Measurements from ENCODE around the gene FNDC1.

DNA sequence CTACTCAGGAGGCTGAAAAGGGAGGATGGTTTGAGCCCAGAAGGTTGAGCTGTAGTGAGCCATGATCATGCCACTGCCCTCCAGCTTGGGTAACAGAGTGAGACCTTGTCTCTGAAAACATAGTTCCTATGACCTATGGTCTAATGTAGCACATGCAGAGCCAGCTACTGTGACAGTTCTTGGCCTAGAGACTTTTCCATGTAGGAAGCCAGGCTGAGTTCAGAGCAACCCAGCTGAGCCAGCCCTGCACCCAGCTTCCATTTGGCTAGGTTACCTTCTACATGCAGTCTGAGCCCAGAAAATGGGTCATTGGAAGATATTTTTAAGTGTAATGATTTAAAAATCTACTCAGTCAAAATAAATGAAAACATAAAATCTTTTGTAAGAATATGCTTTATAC lies 92.8 kb downstream of the FNDC1 start:
- TF ChIP-seq, protein P1, sequence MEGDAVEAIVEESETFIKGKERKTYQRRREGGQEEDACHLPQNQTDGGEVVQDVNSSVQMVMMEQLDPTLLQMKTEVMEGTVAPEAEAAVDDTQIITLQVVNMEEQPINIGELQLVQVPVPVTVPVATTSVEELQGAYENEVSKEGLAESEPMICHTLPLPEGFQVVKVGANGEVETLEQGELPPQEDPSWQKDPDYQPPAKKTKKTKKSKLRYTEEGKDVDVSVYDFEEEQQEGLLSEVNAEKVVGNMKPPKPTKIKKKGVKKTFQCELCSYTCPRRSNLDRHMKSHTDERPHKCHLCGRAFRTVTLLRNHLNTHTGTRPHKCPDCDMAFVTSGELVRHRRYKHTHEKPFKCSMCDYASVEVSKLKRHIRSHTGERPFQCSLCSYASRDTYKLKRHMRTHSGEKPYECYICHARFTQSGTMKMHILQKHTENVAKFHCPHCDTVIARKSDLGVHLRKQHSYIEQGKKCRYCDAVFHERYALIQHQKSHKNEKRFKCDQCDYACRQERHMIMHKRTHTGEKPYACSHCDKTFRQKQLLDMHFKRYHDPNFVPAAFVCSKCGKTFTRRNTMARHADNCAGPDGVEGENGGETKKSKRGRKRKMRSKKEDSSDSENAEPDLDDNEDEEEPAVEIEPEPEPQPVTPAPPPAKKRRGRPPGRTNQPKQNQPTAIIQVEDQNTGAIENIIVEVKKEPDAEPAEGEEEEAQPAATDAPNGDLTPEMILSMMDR (IDR thresholded peaks at IDR 0.05; ENCODE audit: low read length): no peak
- no peak for TF ChIP-seq EZH2 (IDR thresholded peaks at IDR 0.05; ENCODE audit: borderline replicate concordance, low read length)
